Astrocyte (in vitro differentiated cells and primary cell): ENCODE results near the gene ITPKB.

Experiments used
- EZH2 ChIP-seq: IDR thresholded peaks from 2 replicates; pipeline ENCODE4 v1.6.1; 2012; ENCODE audit warnings: mild to moderate bottlenecking, low read length, inconsistent platforms; ENCODE audit not compliant: insufficient read depth
- TF ChIP-seq, protein P1 (sequence below): IDR thresholded peaks from 2 replicates; pipeline ENCODE4 v1.5.1; 2011; ENCODE audit warnings: low read depth, mild to moderate bottlenecking, inconsistent platforms, low read length, moderate library complexity; ENCODE audit not compliant: insufficient read depth

DNA sequence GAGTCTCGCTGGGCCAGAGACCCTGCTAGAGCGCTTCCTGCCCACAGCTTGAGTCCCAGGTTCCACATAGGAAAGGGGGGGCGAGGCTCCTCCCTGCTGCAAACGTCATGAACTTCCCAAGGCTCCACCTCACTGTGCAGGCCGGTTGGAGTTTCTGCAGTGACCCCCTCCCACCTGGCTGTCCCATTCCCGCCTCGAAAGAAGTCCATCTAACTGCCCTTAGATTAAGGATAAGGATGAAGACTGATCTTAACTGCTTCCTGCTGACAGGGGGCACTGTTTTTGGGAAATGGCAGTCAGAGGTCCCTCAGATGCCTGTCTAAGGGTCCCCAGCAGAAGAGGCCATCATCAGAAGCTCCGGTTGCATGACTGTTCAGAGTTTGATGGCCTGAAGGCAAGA is 127.8 kb downstream of the ITPKB start:
- TF ChIP-seq, protein P1, sequence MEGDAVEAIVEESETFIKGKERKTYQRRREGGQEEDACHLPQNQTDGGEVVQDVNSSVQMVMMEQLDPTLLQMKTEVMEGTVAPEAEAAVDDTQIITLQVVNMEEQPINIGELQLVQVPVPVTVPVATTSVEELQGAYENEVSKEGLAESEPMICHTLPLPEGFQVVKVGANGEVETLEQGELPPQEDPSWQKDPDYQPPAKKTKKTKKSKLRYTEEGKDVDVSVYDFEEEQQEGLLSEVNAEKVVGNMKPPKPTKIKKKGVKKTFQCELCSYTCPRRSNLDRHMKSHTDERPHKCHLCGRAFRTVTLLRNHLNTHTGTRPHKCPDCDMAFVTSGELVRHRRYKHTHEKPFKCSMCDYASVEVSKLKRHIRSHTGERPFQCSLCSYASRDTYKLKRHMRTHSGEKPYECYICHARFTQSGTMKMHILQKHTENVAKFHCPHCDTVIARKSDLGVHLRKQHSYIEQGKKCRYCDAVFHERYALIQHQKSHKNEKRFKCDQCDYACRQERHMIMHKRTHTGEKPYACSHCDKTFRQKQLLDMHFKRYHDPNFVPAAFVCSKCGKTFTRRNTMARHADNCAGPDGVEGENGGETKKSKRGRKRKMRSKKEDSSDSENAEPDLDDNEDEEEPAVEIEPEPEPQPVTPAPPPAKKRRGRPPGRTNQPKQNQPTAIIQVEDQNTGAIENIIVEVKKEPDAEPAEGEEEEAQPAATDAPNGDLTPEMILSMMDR: no peak
- no peak for TF ChIP-seq EZH2
